Uterus (tissue), 4 donors: ENCODE measurements around the gene LGR6. TPM values are rescaled to one million over a fixed set of nuclear protein-coding genes. Genes with fewer than 3 reads are reported as not detected.

Experiments
- DNase-seq, 2 donors: peaks; one replicate each; pipeline ENCODE4 v3.0.0-alpha.2; 2019 to 2020
- H3K27ac ChIP-seq, 2 donors: fragments of 200-600 bp; sonication (generic); 1 replicate in 1 of 2; 2 replicates in 1 of 2; pipeline ENCODE4 v1.5.1; 2016 to 2018
- H3K27me3 ChIP-seq, 2 donors: fragments of 200-600 bp; sonication (generic); one replicate each; pipeline ENCODE4 v1.5.1; 2018 to 2019; ENCODE audit warnings: control low read depth in 1 of 2
- H3K36me3 ChIP-seq, 2 donors: fragments of 200-600 bp; sonication (generic); one replicate each; pipeline ENCODE4 v1.5.1; 2019; ENCODE audit warnings: control low read depth in 1 of 2
- H3K4me1 ChIP-seq, 2 donors: fragments of 200-600 bp; sonication (generic); one replicate each; pipeline ENCODE4 v1.5.1; 2018 to 2019; ENCODE audit warnings: control low read depth in 1 of 2
- H3K4me3 ChIP-seq, 2 donors: fragments of 200-600 bp; sonication (generic); 1 replicate in 1 of 2; 2 replicates in 1 of 2; pipeline ENCODE4 v1.5.1; 2018 to 2019; ENCODE audit warnings: mild to moderate bottlenecking in 1 of 2
- H3K9me3 ChIP-seq, 2 donors: fragments of 200-600 bp; sonication (generic); one replicate each; pipeline ENCODE4 v1.5.1; 2019; ENCODE audit warnings: control low read depth in 1 of 2
- POLR2A ChIP-seq, 2 donors: fragments of 450-650 bp; IDR thresholded peaks; one replicate each; pipeline ENCODE4 v1.6.1; 2016; ENCODE audit warnings: antibody characterized with exemption in 2 of 2, mild to moderate bottlenecking in 1 of 2, moderate library complexity in 1 of 2
- intact Hi-C: fragments of 100-400 bp; cut with DNase I; formaldehyde crosslinking; loops from one replicate; pipeline ENCODE4 v1.15.1; 2023; ENCODE audit warnings: low total_unique reads
- total RNA-seq, 4 donors: library from RNA; depleted of rRNA in 3 of 4; stranded (reverse); fragments of >200 nt in 3 of 4; gene quantifications; one replicate each; pipeline versions ENCODE4 v1.1.0 to v1.2.4, GENCODE V29; 2014 to 2023
- TF ChIP-seq, protein P1 (sequence below), 4 experiments: fragments of 200-600 bp in 2 of 4; fragments of 450-650 bp in 2 of 4; sonication (generic) in 2 of 4; IDR thresholded peaks; one replicate each; pipeline ENCODE4 v1.5.1; 2016 to 2019; ENCODE audit warnings: antibody characterized with exemption in 4 of 4, mild to moderate bottlenecking in 2 of 4, moderate library complexity in 1 of 4
- donor health status: DM: yes; HTN: yes; CAD: no.

Gene LGR6
- total RNA-seq, 4 donors from 2014 or later = 3.5 to 7.2 (median 4.0) TPM; not detected in 1

DNA sequence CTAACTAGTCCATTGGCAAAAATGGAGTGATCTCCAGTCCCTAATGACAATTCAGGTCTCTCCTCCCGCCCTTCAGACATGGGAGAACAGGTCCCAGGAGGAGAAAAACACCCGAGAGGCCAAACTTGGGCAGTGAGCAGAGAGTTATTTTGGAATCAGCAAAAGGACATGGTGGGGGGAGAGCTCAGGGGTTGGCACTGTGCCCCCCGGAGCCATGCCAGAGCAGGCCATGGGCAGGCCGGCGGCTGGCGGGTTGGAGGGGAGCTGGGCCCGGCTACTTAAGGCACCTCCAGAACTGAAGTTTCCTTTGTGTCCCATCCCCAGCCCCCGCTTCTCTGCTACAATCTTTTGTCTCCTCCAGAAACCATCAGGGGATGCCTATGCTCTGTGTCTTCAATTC, 7.1 kb downstream of the LGR6 start:
- TF ChIP-seq, protein P1, sequence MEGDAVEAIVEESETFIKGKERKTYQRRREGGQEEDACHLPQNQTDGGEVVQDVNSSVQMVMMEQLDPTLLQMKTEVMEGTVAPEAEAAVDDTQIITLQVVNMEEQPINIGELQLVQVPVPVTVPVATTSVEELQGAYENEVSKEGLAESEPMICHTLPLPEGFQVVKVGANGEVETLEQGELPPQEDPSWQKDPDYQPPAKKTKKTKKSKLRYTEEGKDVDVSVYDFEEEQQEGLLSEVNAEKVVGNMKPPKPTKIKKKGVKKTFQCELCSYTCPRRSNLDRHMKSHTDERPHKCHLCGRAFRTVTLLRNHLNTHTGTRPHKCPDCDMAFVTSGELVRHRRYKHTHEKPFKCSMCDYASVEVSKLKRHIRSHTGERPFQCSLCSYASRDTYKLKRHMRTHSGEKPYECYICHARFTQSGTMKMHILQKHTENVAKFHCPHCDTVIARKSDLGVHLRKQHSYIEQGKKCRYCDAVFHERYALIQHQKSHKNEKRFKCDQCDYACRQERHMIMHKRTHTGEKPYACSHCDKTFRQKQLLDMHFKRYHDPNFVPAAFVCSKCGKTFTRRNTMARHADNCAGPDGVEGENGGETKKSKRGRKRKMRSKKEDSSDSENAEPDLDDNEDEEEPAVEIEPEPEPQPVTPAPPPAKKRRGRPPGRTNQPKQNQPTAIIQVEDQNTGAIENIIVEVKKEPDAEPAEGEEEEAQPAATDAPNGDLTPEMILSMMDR (IDR thresholded peaks at IDR 0.05) = no peak
- TF ChIP-seq POLR2A (IDR thresholded peaks at IDR 0.05) = no peak
- no peak overlapping the region for H3K4me3 ChIP-seq
- H3K36me3 ChIP-seq = no peaks in the 10 kb centered on the region
- no peak for DNase-seq
- intact Hi-C loops = no loop called here
- H3K9me3 ChIP-seq = no peaks in the 10 kb centered on the region
- no peak overlapping the region for H3K27ac ChIP-seq
- no peaks in the 10 kb centered on the region for H3K4me1 ChIP-seq
- H3K27me3 ChIP-seq = no peaks in the 10 kb centered on the region

DNA sequence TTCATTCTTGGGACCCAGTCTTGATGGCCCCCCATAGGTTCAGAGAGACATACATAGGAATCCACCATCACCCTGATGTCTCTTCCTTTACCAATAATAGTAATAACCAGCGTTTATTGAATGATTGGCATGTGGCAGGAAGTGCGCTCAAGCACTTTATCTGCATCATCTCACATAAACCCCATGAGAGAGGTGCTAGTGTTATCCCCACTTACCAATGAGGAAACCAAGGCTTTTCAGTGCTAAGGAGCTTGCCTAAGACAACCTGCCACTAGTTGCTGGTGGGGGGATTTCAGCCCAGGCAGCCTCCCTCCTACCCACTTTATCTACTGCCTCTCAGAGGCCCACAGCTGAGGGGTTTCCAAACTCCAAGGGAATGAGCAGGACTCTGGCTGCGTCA, 7.7 kb downstream of the LGR6 start:
- Histone ChIP-seq H3K36me3 (no peaks in the 10 kb centered on the region), H3K27me3 (no peaks in the 10 kb centered on the region), H3K4me3 (no peak overlapping the region), H3K27ac (no peak overlapping the region), H3K9me3 (no peaks in the 10 kb centered on the region), H3K4me1 (no peaks in the 10 kb centered on the region)
- intact Hi-C loops = no loop called here
- no peak for DNase-seq
- TF ChIP-seq, protein P1 (IDR thresholded peaks at IDR 0.05) = no peak
- no peak for TF ChIP-seq POLR2A (IDR thresholded peaks at IDR 0.05)

DNA sequence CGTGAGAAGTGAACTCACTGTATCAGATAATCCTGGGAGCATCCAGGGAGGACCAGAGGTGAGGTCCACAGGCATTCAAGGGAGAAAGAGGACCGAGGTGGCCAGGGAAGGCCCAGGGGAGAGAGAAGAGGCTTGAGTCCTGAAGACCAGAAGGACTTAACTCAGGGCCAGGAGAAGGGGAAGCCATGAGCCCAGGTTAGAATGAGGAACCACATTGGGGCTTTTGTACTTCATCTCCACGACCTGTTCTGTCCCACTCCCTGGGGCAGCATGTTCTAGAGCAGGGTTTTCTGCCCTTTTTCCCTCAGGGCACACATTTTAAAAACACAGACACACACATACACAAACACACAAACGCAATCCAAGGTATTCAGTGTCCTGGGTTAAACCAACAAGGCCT, 8.4 kb downstream of the LGR6 start:
- no peak for TF ChIP-seq POLR2A (IDR thresholded peaks at IDR 0.05)
- TF ChIP-seq, protein P1 (IDR thresholded peaks at IDR 0.05) = no peak
- no peaks in the 10 kb centered on the region for H3K9me3 ChIP-seq
- H3K27ac ChIP-seq = no peak overlapping the region
- intact Hi-C loops = no loop called here
- DNase-seq = no peak
- no peak overlapping the region for H3K4me3 ChIP-seq
- H3K4me1 ChIP-seq = no peaks in the 10 kb centered on the region
- H3K27me3 ChIP-seq = no peaks in the 10 kb centered on the region
- H3K36me3 ChIP-seq = no peaks in the 10 kb centered on the region

DNA sequence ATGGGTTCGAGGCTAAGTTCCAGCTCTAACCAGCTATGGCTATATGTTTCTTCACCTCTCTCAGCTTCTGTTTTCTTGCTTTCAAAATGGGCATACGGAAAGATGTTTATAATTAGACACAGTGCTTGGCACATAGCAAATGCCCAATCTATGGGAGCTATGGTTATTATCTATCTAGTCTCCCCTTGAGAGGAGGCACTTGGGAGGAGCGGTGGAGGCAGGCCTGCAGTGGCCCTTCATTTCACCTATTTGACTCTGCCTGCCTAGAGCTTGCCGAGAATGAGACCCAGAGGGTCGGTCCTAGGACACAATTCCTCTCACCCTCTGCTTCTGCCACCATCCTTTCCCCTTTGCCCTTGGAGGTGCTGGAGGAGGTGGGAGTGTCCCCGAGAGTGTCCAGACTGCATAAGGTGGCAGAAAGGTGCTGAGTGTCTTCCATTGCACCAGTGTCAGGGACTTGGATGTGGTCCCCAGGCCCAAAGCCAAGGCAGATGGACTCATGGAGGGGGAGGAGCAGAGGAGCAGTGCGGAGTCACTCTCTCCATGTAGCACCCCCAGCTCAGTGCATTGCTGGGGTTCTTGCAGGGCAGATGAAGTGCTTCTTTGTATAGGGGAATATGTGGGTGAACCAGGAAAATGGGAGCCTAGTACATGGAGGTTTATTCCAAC, 9.0 kb downstream of the LGR6 start:
- Histone ChIP-seq H3K4me1 (no peaks in the 10 kb centered on the region), H3K27me3 (no peaks in the 10 kb centered on the region)
- intact Hi-C loops = no loop called here

More for the DNA sequence above, 9.0 kb downstream of the LGR6 start:
- Histone ChIP-seq H3K9me3 (no peaks in the 10 kb centered on the region), H3K27ac (no peak overlapping the region), H3K36me3 (no peaks in the 10 kb centered on the region), H3K4me3 (no peak overlapping the region)
- no peak for TF ChIP-seq POLR2A (IDR thresholded peaks at IDR 0.05)
- TF ChIP-seq, protein P1 (IDR thresholded peaks at IDR 0.05) = no peak
- DNase-seq = no peak
